Measurements from ENCODE around the gene COIL. TPM values are rescaled to one million over a fixed set of nuclear protein-coding genes. Genes with fewer than 3 reads are reported as not detected.

The COIL gene
- total RNA-seq, 1 experiment from 2014 or later, result 31.2 TPM

DNA sequence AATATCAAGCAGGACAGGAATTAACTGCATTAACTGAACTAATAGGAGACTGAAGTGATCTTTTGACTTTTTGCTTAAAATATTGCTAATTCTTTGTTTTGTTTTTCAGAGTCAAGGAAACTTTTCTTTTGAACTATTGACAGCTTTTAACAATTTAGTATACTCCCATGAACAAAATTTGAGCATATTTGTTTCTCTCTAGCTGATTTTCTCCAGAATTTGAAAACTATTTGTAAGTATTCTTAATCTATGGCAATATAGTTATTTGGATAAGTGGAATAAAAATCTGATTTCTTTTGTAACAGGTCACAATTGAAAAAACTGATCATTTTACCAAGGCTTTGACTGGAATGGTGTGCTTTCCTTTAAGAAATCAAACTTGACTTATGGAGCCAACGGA lies 10.1 kb upstream of the COIL start:
- no peak overlapping the region for H2AFZ ChIP-seq (ENCODE audit: low read depth, low read length, poor library complexity, severe bottlenecking)
- intact Hi-C loops (cut with micrococcal nuclease), result loop anchor here (1.0 kb wide), 1 partner anchor 25 kb away; no protein-coding TSS in a partner anchor
- no peak overlapping the region for H3K4me3 ChIP-seq (replicated peaks in 1 of 2; ENCODE audit: low read depth in 1 of 2, low read length in 2 of 2)
- H3K4me2 ChIP-seq (ENCODE audit: low read length), result no peak overlapping the region
- H3K27me3 ChIP-seq (ENCODE audit: insufficient read depth, low read length), result no peaks in the 10 kb centered on the region
- ChIA-PET POLR2A (no interaction called here), CTCF (interaction anchor here (1.2 kb wide), 1 partner anchor 11 kb away, joined by 5 read pairs; the partner anchor contains the start of gene COIL), RAD21 (ENCODE audit: low non-redundant PET in 1 of 2, low total read pairs in 2 of 2, uncharacterized antibody in 2 of 2, unreplicated experiment in 2 of 2) (no interaction called here)
- H3K27ac ChIP-seq (ENCODE audit: low read depth, low read length), result no peak overlapping the region
- H3K79me2 ChIP-seq (ENCODE audit: insufficient read depth, low read length), result no peaks in the 10 kb centered on the region
- no peak for TF ChIP-seq EGR1 (IDR thresholded peaks at IDR 0.05; ENCODE audit: low read depth)
- TF ChIP-seq, protein P1, sequence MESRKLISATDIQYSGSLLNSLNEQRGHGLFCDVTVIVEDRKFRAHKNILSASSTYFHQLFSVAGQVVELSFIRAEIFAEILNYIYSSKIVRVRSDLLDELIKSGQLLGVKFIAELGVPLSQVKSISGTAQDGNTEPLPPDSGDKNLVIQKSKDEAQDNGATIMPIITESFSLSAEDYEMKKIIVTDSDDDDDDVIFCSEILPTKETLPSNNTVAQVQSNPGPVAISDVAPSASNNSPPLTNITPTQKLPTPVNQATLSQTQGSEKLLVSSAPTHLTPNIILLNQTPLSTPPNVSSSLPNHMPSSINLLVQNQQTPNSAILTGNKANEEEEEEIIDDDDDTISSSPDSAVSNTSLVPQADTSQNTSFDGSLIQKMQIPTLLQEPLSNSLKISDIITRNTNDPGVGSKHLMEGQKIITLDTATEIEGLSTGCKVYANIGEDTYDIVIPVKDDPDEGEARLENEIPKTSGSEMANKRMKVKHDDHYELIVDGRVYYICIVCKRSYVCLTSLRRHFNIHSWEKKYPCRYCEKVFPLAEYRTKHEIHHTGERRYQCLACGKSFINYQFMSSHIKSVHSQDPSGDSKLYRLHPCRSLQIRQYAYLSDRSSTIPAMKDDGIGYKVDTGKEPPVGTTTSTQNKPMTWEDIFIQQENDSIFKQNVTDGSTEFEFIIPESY (IDR thresholded peaks at IDR 0.05; ENCODE audit: extremely low read depth, insufficient replicate concordance, low read length), result no peak
- no peak for TF ChIP-seq CEBPB (IDR thresholded peaks at IDR 0.05; ENCODE audit: low read depth)
- no peak for TF ChIP-seq SP1 (IDR thresholded peaks at IDR 0.05; ENCODE audit: low read depth)
- TF ChIP-seq CBX3 (IDR thresholded peaks at IDR 0.05; ENCODE audit: low read depth), result no peak
- no peak for TF ChIP-seq FOSL1 (IDR thresholded peaks at IDR 0.05; ENCODE audit: low read depth)
- TF ChIP-seq, protein P2, sequence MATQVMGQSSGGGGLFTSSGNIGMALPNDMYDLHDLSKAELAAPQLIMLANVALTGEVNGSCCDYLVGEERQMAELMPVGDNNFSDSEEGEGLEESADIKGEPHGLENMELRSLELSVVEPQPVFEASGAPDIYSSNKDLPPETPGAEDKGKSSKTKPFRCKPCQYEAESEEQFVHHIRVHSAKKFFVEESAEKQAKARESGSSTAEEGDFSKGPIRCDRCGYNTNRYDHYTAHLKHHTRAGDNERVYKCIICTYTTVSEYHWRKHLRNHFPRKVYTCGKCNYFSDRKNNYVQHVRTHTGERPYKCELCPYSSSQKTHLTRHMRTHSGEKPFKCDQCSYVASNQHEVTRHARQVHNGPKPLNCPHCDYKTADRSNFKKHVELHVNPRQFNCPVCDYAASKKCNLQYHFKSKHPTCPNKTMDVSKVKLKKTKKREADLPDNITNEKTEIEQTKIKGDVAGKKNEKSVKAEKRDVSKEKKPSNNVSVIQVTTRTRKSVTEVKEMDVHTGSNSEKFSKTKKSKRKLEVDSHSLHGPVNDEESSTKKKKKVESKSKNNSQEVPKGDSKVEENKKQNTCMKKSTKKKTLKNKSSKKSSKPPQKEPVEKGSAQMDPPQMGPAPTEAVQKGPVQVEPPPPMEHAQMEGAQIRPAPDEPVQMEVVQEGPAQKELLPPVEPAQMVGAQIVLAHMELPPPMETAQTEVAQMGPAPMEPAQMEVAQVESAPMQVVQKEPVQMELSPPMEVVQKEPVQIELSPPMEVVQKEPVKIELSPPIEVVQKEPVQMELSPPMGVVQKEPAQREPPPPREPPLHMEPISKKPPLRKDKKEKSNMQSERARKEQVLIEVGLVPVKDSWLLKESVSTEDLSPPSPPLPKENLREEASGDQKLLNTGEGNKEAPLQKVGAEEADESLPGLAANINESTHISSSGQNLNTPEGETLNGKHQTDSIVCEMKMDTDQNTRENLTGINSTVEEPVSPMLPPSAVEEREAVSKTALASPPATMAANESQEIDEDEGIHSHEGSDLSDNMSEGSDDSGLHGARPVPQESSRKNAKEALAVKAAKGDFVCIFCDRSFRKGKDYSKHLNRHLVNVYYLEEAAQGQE (IDR thresholded peaks at IDR 0.05; ENCODE audit: low read depth), result no peak
- no peak for TF ChIP-seq SIN3A (IDR thresholded peaks at IDR 0.05; ENCODE audit: low read depth)
- TF ChIP-seq RAD21 (IDR thresholded peaks at IDR 0.05; ENCODE audit: low read depth), result no peak
- no peak for TF ChIP-seq EZH2 (IDR thresholded peaks at IDR 0.05)
- TF ChIP-seq, protein P3, sequence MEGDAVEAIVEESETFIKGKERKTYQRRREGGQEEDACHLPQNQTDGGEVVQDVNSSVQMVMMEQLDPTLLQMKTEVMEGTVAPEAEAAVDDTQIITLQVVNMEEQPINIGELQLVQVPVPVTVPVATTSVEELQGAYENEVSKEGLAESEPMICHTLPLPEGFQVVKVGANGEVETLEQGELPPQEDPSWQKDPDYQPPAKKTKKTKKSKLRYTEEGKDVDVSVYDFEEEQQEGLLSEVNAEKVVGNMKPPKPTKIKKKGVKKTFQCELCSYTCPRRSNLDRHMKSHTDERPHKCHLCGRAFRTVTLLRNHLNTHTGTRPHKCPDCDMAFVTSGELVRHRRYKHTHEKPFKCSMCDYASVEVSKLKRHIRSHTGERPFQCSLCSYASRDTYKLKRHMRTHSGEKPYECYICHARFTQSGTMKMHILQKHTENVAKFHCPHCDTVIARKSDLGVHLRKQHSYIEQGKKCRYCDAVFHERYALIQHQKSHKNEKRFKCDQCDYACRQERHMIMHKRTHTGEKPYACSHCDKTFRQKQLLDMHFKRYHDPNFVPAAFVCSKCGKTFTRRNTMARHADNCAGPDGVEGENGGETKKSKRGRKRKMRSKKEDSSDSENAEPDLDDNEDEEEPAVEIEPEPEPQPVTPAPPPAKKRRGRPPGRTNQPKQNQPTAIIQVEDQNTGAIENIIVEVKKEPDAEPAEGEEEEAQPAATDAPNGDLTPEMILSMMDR (IDR thresholded peaks at IDR 0.05 in 2 of 3, conservative IDR thresholded peaks at IDR 0.05 in 1 of 3; ENCODE audit: borderline replicate concordance in 1 of 3, insufficient read depth in 1 of 3, low read depth in 2 of 3, low read length in 2 of 3), result no peak
- TF ChIP-seq YY1 (IDR thresholded peaks at IDR 0.05; ENCODE audit: extremely low read depth, insufficient replicate concordance, low read depth, low read length), result no peak
- no peak for TF ChIP-seq JUND (IDR thresholded peaks at IDR 0.05)
- no peak for ATAC-seq
- BruUV-seq (replicated peaks), result no TSS peak
- H3K9ac ChIP-seq (ENCODE audit: low read length), result no peak overlapping the region
- no peaks in the 10 kb centered on the region for H3K36me3 ChIP-seq (ENCODE audit: control insufficient read depth in 1 of 2, insufficient read depth in 2 of 2, low read length in 2 of 2)
- no peaks in the 10 kb centered on the region for H3K9me2 ChIP-seq (ENCODE audit: insufficient read depth)
- H3K9me3 ChIP-seq (ENCODE audit: control insufficient read depth in 1 of 2, insufficient read depth in 1 of 2, low read depth in 1 of 2, low read length in 2 of 2), result no peaks in the 10 kb centered on the region
- H3K4me1 ChIP-seq (ENCODE audit: control insufficient read depth in 1 of 2, insufficient read depth in 2 of 2, low read length in 2 of 2), result no peaks in the 10 kb centered on the region
- no peaks in the 10 kb centered on the region for H4K20me1 ChIP-seq (ENCODE audit: insufficient read depth)
- no peak for DNase-seq (ENCODE audit: low read depth, low spot score)
